ENCODE measurements around the gene VWA7.

GRCh38 chr6:31785475-31785874 lies 8.3 kb upstream of the VWA7 start:
- no peak for TF ChIP-seq POLR2A (IDR thresholded peaks at IDR 0.05)
- TF ChIP-seq, protein P1, sequence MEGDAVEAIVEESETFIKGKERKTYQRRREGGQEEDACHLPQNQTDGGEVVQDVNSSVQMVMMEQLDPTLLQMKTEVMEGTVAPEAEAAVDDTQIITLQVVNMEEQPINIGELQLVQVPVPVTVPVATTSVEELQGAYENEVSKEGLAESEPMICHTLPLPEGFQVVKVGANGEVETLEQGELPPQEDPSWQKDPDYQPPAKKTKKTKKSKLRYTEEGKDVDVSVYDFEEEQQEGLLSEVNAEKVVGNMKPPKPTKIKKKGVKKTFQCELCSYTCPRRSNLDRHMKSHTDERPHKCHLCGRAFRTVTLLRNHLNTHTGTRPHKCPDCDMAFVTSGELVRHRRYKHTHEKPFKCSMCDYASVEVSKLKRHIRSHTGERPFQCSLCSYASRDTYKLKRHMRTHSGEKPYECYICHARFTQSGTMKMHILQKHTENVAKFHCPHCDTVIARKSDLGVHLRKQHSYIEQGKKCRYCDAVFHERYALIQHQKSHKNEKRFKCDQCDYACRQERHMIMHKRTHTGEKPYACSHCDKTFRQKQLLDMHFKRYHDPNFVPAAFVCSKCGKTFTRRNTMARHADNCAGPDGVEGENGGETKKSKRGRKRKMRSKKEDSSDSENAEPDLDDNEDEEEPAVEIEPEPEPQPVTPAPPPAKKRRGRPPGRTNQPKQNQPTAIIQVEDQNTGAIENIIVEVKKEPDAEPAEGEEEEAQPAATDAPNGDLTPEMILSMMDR (IDR thresholded peaks at IDR 0.05), result no peak

Data from esophagus squamous epithelium (tissue), 4 donors.